Effector memory CD8-positive, alpha-beta T cell (primary cell): ENCODE data around the gene MAGEC1.

ENCODE experiments used
- ATAC-seq: fragments of 150-1000 bp; cut with Tn5 transposase; replicated peaks from 2 replicates; pipeline ENCODE4 v1.10.0; 2021; ENCODE audit warnings: mild to moderate bottlenecking, moderate library complexity
- DNase-seq, 3 experiments: peaks; one replicate each; pipeline ENCODE4 v3.0.0; 2021
- H3K27ac Mint-ChIP-seq, 2 donors: one replicate each; pipeline ENCODE4 v1.8.0; 2022; ENCODE audit warnings: mild to moderate bottlenecking in 2 of 2, mixed read lengths in 2 of 2, moderate library complexity in 2 of 2
- H3K27me3 Mint-ChIP-seq, 2 donors: one replicate each; pipeline ENCODE4 v1.8.0; 2022; ENCODE audit warnings: mixed read lengths in 2 of 2
- H3K36me3 Mint-ChIP-seq: one replicate; pipeline ENCODE4 v1.8.0; 2022; ENCODE audit warnings: mild to moderate bottlenecking, moderate library complexity, mixed read lengths; ENCODE audit not compliant: insufficient read depth
- H3K4me1 Mint-ChIP-seq, 2 donors: one replicate each; pipeline ENCODE4 v1.8.0; 2022; ENCODE audit warnings: low read depth in 2 of 2, mixed read lengths in 2 of 2
- H3K4me3 Mint-ChIP-seq, 2 donors: one replicate each; pipeline ENCODE4 v1.8.0; 2022; ENCODE audit warnings: mild to moderate bottlenecking in 2 of 2, mixed read lengths in 2 of 2, moderate library complexity in 2 of 2
- H3K9me3 Mint-ChIP-seq, 2 donors: one replicate each; pipeline ENCODE4 v1.8.0; 2022; ENCODE audit warnings: mixed read lengths in 2 of 2

MAGEC1 gene

DNA sequence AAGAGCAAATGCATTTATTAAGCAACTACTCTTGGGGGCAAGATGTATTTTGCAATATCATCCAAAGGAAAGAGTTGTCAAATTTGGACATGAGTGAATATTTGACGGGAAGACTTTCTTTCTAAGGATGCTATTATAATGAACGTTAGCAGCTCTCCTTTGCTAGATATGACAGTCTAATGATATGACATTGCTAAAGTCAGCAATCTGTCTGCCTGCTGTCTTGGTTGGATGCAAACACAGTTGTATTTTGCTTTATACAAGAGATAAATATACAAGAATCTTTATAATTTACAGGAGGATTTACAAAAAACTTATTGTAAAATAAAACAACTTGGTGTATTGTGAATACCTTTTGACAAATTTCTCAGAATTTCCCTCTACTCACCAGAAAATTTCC lies 37.5 kb downstream of the MAGEC1 start:
- Mint-ChIP-seq H3K27me3 (no peaks in the 10 kb centered on the region), H3K4me3 (no peak overlapping the region), H3K9me3 (peaks cover 0 to 2% of the 10 kb centered on the region in 2 donors), H3K4me1 (no peaks in the 10 kb centered on the region), H3K27ac (no peak overlapping the region), H3K36me3 (no peaks in the 10 kb centered on the region)
- DNase-seq (no peak), ATAC-seq (no peak)

DNA sequence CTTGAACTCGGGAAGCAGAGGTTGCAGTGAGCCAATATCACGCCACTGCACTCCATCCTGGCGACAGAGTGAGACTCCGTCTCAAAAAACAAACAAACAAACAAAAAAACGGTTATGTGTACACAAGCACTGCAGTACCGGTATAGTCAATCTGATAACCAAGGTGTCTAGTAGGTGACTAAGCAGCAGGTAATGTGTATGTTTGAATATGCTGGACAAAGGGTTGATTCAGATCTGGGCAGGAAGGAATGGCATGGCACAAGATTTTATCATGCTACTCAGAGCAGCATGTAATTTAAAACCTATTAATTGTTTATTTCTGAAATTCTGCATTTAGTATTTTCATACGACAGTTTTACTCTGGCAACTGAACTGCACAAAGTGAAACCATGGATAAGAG lies 41.7 kb downstream of the MAGEC1 start:
- no peak overlapping the region for H3K27ac Mint-ChIP-seq
- H3K36me3 Mint-ChIP-seq = no peaks in the 10 kb centered on the region
- H3K4me1 Mint-ChIP-seq = no peaks in the 10 kb centered on the region
- H3K9me3 Mint-ChIP-seq = peaks cover 0 to 2% of the 10 kb centered on the region in 2 donors
- DNase-seq = no peak
- H3K4me3 Mint-ChIP-seq = no peak overlapping the region
- no peak for ATAC-seq
- no peaks in the 10 kb centered on the region for H3K27me3 Mint-ChIP-seq

DNA sequence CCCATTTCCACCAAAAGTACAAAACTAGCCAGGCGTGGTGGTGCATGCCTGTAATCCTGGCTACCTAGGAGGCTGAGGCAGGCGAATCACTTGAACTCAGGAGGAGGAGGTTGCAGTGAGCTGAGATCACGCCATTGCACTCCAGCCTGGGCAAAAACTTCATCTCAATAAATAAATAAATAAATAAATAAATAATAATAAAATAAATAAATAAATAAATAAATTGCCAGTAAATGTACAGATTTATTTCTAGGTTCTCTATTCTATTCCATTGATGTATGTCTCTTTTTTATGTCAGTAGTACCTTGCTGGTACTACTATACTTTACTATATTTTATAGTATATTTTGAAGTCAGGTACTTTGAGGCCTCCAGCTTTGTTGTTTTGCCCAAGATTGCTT lies 43.7 kb downstream of the MAGEC1 start:
- H3K36me3 Mint-ChIP-seq = no peaks in the 10 kb centered on the region
- H3K9me3 Mint-ChIP-seq = peaks cover 0 to 2% of the 10 kb centered on the region in 2 donors
- ATAC-seq = no peak
- no peak overlapping the region for H3K27ac Mint-ChIP-seq
- H3K4me3 Mint-ChIP-seq = no peak overlapping the region
- no peaks in the 10 kb centered on the region for H3K4me1 Mint-ChIP-seq
- DNase-seq = no peak
- no peaks in the 10 kb centered on the region for H3K27me3 Mint-ChIP-seq

DNA sequence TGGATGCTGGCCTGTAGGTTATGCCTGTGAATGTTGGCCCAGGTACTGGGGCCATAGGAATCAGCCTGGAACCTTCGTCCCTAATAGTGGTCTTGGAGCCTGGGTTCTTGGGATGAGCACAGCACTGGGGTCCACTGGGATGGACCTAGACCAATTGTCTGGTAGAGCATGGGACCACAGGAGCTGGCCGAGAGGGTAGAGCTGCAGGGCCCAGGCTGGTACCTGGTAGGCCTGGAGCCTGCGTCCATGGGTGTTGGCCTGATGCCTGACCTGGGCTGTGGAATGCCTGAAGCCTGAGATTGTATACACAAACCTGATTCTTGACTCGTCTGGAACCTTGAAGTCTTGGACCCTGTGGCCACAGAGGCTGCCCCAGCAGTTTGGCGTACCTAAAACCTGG lies 48.9 kb downstream of the MAGEC1 start:
- Mint-ChIP-seq H3K27ac (no peak overlapping the region), H3K4me3 (no peak overlapping the region), H3K27me3 (no peaks in the 10 kb centered on the region), H3K36me3 (no peaks in the 10 kb centered on the region), H3K4me1 (no peaks in the 10 kb centered on the region), H3K9me3 (peaks cover 0 to 8% of the 10 kb centered on the region in 2 donors)
- no peak for ATAC-seq
- no peak for DNase-seq

DNA sequence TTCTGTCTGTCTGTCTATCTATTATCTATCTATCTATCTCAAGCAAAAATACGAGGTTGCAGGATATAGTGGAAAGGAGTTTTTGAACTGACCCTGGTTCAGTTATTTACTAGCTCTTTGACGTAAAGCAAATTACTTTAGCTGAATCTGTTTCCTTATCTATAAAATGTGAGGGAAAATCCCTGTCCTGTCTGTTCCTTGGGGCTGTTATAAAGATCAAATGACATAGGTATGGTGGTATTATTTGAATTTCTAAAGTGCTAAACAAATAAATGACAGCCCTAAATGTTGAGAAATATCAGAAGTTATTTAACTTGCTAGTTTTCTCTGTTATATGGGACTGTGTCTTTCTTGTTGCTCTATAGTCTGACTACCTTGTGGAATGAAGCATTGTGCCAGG lies 55.0 kb downstream of the MAGEC1 start:
- Mint-ChIP-seq H3K36me3 (no peaks in the 10 kb centered on the region), H3K9me3 (peaks cover 0 to 4% of the 10 kb centered on the region in 2 donors), H3K27ac (no peak overlapping the region), H3K4me3 (no peak overlapping the region), H3K27me3 (no peaks in the 10 kb centered on the region), H3K4me1 (no peaks in the 10 kb centered on the region)
- no peak for DNase-seq
- no peak for ATAC-seq
